Gastrocnemius medialis (tissue), 4 donors: Measurements from ENCODE around the gene FOLR3. TPM values are rescaled to one million over a fixed set of nuclear protein-coding genes. Genes with fewer than 3 reads are reported as not detected.

Experiments used
- ATAC-seq, 2 donors: fragments of 150-250 bp; one replicate each; pipeline ENCODE4 v1.9.1; 2016
- DNase-seq, 2 donors: peaks; one replicate each; pipeline ENCODE4 v3.0.0-alpha.2; 2019
- H3K27ac ChIP-seq, 4 donors: fragments of 200-600 bp; sonication (generic); 1 replicate in 1 of 4; 2 replicates in 3 of 4; pipeline ENCODE4 v1.5.1; 2016 to 2018; ENCODE audit warnings: mild to moderate bottlenecking in 2 of 4, moderate library complexity in 1 of 4
- H3K27me3 ChIP-seq, 3 donors: fragments of 200-600 bp; sonication (generic) in 2 of 3; 1 replicate in 1 of 3; 2 replicates in 2 of 3; pipeline versions ENCODE4 v1.5.1 to v1.6.0; 2016 to 2019; ENCODE audit warnings: mild to moderate bottlenecking in 1 of 3, moderate library complexity in 1 of 3
- H3K36me3 ChIP-seq, 2 donors: fragments of 200-600 bp; sonication (generic) in 1 of 2; one replicate each; pipeline ENCODE4 v1.5.1; 2017 to 2018
- H3K4me1 ChIP-seq, 2 donors: fragments of 200-600 bp; sonication (generic) in 1 of 2; one replicate each; pipeline ENCODE4 v1.5.1; 2016 to 2017; ENCODE audit warnings: mild to moderate bottlenecking in 2 of 2
- H3K4me3 ChIP-seq, 4 donors: fragments of 200-600 bp; sonication (generic) in 3 of 4; 1 replicate in 1 of 4; 2 replicates in 3 of 4; pipeline ENCODE4 v1.5.1; 2016 to 2019; ENCODE audit warnings: mild to moderate bottlenecking in 2 of 4
- H3K9me3 ChIP-seq, 3 donors: fragments of 200-600 bp; sonication (generic) in 2 of 3; 1 replicate in 1 of 3; 2 replicates in 2 of 3; pipeline ENCODE4 v1.5.1; 2016 to 2019
- POLR2A ChIP-seq, 2 donors: fragments of 450-650 bp; IDR thresholded peaks; one replicate each; pipeline ENCODE4 v1.6.1; 2017; ENCODE audit warnings: antibody characterized with exemption in 2 of 2, mild to moderate bottlenecking in 2 of 2, moderate library complexity in 2 of 2
- in situ Hi-C, 4 donors: fragments of 200-750 bp; cut with MboI; loops; one replicate each; pipeline versions ENCODE4 v1.15.0 to v1.8.0; 2017; ENCODE audit warnings: low sequenced_read_pairs in 4 of 4
- intact Hi-C: fragments of 100-400 bp; cut with DNase I; formaldehyde crosslinking; loops from one replicate; pipeline ENCODE4 v1.15.1; 2023; ENCODE audit warnings: low total_unique reads
- total RNA-seq, 4 donors: library from RNA; depleted of rRNA; stranded (reverse); fragments of >200 nt; gene quantifications; one replicate each; pipeline versions ENCODE4 v1.1.0 to v1.2.3, GENCODE V29; 2016
- TF ChIP-seq, protein P1 (sequence below), 5 experiments: fragments of 450-650 bp in 3 of 5; fragments of 200-600 bp in 2 of 5; sonication (generic) in 2 of 5; IDR thresholded peaks in 4 of 5; conservative IDR thresholded peaks in 1 of 5; 1 replicate in 4 of 5; 2 replicates in 1 of 5; pipeline ENCODE4 v1.5.1; 2016 to 2019; ENCODE audit warnings: antibody characterized with exemption in 5 of 5, mild to moderate bottlenecking in 3 of 5, moderate library complexity in 3 of 5

FOLR3 gene
- total RNA-seq, 4 donors from 2014 or later: 1.1 TPM; not detected in 3

DNA sequence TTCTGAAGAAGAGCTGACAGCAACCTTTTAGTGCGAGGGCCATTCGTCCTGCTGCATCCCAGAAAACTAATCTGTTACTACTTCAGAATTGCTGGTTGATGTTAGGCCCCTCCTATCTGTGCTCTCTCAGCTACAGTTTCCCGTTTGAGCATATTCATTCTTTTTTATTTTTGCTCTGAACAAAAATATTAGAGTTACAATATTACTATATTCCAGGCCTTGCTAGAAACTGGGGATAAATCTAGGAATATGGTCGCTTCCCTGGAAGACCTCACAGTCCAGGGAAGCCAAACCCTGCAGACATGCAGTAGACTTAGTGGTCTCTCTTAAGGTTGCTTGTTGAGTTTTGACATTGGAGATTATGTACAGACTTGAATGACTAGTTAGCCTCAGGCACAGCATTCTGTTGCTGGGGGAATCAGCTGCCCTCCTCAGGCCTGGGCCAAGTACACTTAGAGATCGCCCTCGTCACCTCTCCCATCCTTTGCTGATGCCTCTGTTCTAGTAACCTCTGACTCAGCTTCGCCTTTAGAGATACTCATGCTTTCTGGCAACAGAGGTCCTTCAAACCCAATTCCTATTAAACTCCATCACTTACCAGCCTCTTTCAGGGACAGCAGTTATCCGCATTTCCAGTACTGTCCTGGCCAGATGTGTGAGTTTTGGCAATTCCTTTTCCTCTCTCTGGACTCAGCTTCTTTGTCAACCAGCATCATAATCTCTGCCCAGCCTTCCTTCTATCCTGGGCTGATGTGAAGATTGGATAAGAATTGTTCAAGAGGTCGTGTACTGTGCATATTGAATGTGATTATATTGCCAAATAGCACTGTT lies 22.3 kb upstream of the FOLR3 start:
- no peak for ATAC-seq
- Histone ChIP-seq H3K4me1 (peaks cover 11 to 13% of the 10 kb centered on the region in 2 donors), H3K4me3 (peak overlapping the region; percentile 59 to 68 (median 66)), H3K27me3 (no peaks in the 10 kb centered on the region), H3K27ac (peak overlapping the region; percentile 95 to 99 (median 98)), H3K36me3 (peaks cover 0 to 6% of the 10 kb centered on the region in 2 donors), H3K9me3 (no peaks in the 10 kb centered on the region)
- in situ Hi-C loops: no loop called here
- no peak for TF ChIP-seq POLR2A (IDR thresholded peaks at IDR 0.05)
- TF ChIP-seq, protein P1, sequence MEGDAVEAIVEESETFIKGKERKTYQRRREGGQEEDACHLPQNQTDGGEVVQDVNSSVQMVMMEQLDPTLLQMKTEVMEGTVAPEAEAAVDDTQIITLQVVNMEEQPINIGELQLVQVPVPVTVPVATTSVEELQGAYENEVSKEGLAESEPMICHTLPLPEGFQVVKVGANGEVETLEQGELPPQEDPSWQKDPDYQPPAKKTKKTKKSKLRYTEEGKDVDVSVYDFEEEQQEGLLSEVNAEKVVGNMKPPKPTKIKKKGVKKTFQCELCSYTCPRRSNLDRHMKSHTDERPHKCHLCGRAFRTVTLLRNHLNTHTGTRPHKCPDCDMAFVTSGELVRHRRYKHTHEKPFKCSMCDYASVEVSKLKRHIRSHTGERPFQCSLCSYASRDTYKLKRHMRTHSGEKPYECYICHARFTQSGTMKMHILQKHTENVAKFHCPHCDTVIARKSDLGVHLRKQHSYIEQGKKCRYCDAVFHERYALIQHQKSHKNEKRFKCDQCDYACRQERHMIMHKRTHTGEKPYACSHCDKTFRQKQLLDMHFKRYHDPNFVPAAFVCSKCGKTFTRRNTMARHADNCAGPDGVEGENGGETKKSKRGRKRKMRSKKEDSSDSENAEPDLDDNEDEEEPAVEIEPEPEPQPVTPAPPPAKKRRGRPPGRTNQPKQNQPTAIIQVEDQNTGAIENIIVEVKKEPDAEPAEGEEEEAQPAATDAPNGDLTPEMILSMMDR (IDR thresholded peaks at IDR 0.05 in 4 of 5, conservative IDR thresholded peaks at IDR 0.05 in 1 of 5): no peak
- intact Hi-C loops: loop anchor here (1.0 to 2.0 kb wide), 5 partner anchors 10 to 184 kb away; partner anchors contain the start of genes LAMTOR1, LRRC51, NUMA1 and RNF121
- DNase-seq: no peak

DNA sequence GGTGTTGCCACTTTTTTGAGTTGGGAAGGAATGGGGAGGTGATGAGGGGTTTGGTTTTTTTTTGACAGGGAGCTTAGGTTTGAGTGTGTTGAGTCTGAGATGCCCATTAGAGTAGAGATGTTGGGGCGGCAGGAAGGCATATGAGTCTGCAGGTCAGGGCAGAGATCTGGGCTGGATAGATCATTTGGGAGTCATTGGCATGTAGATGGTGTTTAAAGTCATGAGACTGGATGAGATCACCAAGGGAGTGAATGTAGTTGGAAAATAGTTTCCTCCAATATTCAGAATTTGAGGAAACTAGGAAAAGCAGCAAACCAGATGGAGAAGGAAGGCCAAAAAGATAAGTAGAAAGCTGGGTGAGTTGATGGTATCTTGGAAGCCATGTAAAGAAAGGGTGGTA lies 21.0 kb upstream of the FOLR3 start:
- no peak for ATAC-seq
- H3K27me3 ChIP-seq: no peaks in the 10 kb centered on the region
- in situ Hi-C loops (no loop called here), intact Hi-C loops (no loop called here)
- no peaks in the 10 kb centered on the region for H3K9me3 ChIP-seq
- TF ChIP-seq, protein P1 (IDR thresholded peaks at IDR 0.05 in 4 of 5, conservative IDR thresholded peaks at IDR 0.05 in 1 of 5): no peak
- TF ChIP-seq POLR2A (IDR thresholded peaks at IDR 0.05): no peak
- DNase-seq: no peak
- peaks cover 0 to under 1% of the 10 kb centered on the region in 2 donors for H3K36me3 ChIP-seq
- H3K27ac ChIP-seq: no peak overlapping the region
- H3K4me3 ChIP-seq: no peak overlapping the region
- H3K4me1 ChIP-seq: peaks cover 11 to 13% of the 10 kb centered on the region in 2 donors

DNA sequence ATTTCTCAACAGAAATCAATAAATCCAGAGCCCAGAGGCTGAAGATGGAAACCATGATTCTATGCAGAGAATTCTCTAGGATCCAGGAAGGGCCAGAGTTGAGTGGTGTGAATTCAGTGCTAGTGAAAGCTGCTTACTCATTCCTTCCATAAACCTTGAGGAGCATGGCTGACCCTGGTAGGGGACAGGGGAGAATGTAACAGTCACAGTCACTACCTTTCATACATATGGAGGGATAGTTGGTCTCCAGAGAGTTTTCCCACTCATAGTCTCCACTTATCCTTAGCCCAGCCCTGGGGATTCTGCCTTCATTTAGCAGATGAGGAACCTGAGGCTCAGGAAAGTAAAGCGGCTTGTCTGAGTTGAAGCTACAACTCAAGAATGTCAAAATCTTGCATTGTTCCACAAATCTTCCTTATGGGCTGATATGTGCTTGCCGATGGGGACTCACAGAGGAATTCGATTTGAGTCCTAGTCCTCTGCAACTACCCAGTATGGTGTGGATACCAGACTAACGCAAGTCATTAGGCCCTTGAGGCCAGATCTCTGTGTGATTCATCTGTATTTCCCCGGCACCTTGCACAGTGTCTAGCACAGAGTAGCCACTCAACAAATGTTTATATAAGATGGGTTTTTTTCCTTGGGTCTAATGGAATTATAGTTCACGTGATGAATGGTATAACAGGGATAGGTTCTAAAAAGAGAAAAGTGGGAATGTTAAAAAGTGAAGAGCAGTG lies 19.3 kb upstream of the FOLR3 start:
- Histone ChIP-seq H3K27me3 (peaks cover 0 to 5% (median 0%) of the 10 kb centered on the region in 3 donors), H3K4me3 (no peak overlapping the region), H3K36me3 (no peaks in the 10 kb centered on the region), H3K27ac (no peak overlapping the region), H3K4me1 (peaks cover 11 to 13% of the 10 kb centered on the region in 2 donors), H3K9me3 (no peaks in the 10 kb centered on the region)
- intact Hi-C loops: no loop called here
- no peak for ATAC-seq
- TF ChIP-seq, protein P1 (IDR thresholded peaks at IDR 0.05 in 4 of 5, conservative IDR thresholded peaks at IDR 0.05 in 1 of 5): no peak
- DNase-seq: no peak
- in situ Hi-C loops: no loop called here

DNA sequence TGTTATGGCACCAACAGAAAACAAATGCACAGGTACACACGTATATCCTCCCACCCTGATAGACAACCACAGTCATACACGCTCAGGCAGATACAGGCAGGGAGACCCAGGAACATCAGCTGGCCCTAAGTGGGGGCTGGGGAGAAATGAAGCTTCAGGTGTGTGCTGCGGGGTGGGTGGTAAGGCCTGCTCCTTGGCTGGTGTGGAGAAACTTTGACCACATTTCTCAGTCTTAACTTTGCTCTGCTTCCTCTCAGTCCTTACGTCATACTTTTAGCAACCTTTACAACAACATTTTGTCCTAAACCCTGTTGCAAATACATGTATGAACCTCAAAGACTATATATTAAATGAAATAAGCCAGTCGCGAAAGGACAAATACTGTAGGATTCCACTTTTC lies 16.3 kb upstream of the FOLR3 start:
- Histone ChIP-seq H3K27me3 (peaks cover 0 to 5% (median 0%) of the 10 kb centered on the region in 3 donors), H3K36me3 (no peaks in the 10 kb centered on the region), H3K4me1 (no peaks in the 10 kb centered on the region), H3K9me3 (no peaks in the 10 kb centered on the region), H3K27ac (no peak overlapping the region), H3K4me3 (no peak overlapping the region)
- no peak for TF ChIP-seq POLR2A (IDR thresholded peaks at IDR 0.05)
- TF ChIP-seq, protein P1 (IDR thresholded peaks at IDR 0.05 in 4 of 5, conservative IDR thresholded peaks at IDR 0.05 in 1 of 5): no peak
- intact Hi-C loops: no loop called here
- DNase-seq (no peak), ATAC-seq (no peak)
- in situ Hi-C loops: no loop called here
